ENCODE measurements around the gene GABPB1.

Gene GABPB1

GRCh38 chr15:50330921-50331320 is 24.1 kb downstream of the GABPB1 start:
- Histone ChIP-seq H3K4me3 (ENCODE audit: low read length) (no peak overlapping the region), H3K4me2 (ENCODE audit: low read depth, low read length) (no peak overlapping the region), H3K9me3 (replicated peaks; ENCODE audit: insufficient read depth, low read length) (no peaks in the 10 kb centered on the region), H3K9ac (ENCODE audit: low read length) (no peak overlapping the region), H3K9me2 (replicated peaks; ENCODE audit: insufficient read depth, low read length) (no peaks in the 10 kb centered on the region), H3K36me3 (replicated peaks; ENCODE audit: insufficient read depth, low read length) (no peaks in the 10 kb centered on the region), H2AFZ (ENCODE audit: low read length) (no peak overlapping the region), H3K27ac (ENCODE audit: low read length) (no peak overlapping the region), H3F3A (ENCODE audit: insufficient read depth, low read length) (no peaks in the 10 kb centered on the region), H3K4me1 (ENCODE audit: low read length) (no peaks in the 10 kb centered on the region), H3K27me3 (replicated peaks; ENCODE audit: insufficient read depth, low read length) (no peaks in the 10 kb centered on the region), H4K20me1 (ENCODE audit: insufficient read depth, low read length) (no peaks in the 10 kb centered on the region), H3K79me2 (ENCODE audit: low read length) (peaks cover 55% of the 10 kb centered on the region)
- TF ChIP-seq CTCF (IDR thresholded peaks at IDR 0.05; ENCODE audit: low read length) (no peak), EZH2phosphoT487 (IDR thresholded peaks at IDR 0.05; ENCODE audit: low read length) (no peak), EZH2 (optimal IDR thresholded peaks at IDR 0.05; ENCODE audit: low read depth, low read length) (no peak)
- DNase-seq, result no peak

- no peak overlapping the region for H2AFZ ChIP-seq (ENCODE audit: low read length)
- no peaks in the 10 kb centered on the region for H3F3A ChIP-seq (ENCODE audit: insufficient read depth, low read length)
- DNase-seq, result no peak
- H3K9me3 ChIP-seq (replicated peaks; ENCODE audit: insufficient read depth, low read length), result no peaks in the 10 kb centered on the region
- no peaks in the 10 kb centered on the region for H3K36me3 ChIP-seq (replicated peaks; ENCODE audit: insufficient read depth, low read length)
- H4K20me1 ChIP-seq (ENCODE audit: insufficient read depth, low read length), result no peaks in the 10 kb centered on the region
- peaks cover 53% of the 10 kb centered on the region for H3K79me2 ChIP-seq (ENCODE audit: low read length)
- H3K4me3 ChIP-seq (ENCODE audit: low read length), result no peak overlapping the region
- H3K9me2 ChIP-seq (replicated peaks; ENCODE audit: insufficient read depth, low read length), result no peaks in the 10 kb centered on the region
- TF ChIP-seq EZH2 (optimal IDR thresholded peaks at IDR 0.05; ENCODE audit: low read depth, low read length) (no peak), EZH2phosphoT487 (IDR thresholded peaks at IDR 0.05; ENCODE audit: low read length) (no peak), CTCF (IDR thresholded peaks at IDR 0.05; ENCODE audit: low read length) (no peak)
- no peak overlapping the region for H3K27ac ChIP-seq (ENCODE audit: low read length)
- H3K27me3 ChIP-seq (replicated peaks; ENCODE audit: insufficient read depth, low read length), result no peaks in the 10 kb centered on the region
- no peak overlapping the region for H3K4me2 ChIP-seq (ENCODE audit: low read depth, low read length)
- H3K4me1 ChIP-seq (ENCODE audit: low read length), result no peaks in the 10 kb centered on the region
- H3K9ac ChIP-seq (ENCODE audit: low read length), result no peak overlapping the region
Observed at GRCh38 chr15:50328116-50328515, 26.9 kb downstream of the GABPB1 start.

GRCh38 chr15:50321680-50322210 is 33.3 kb downstream of the GABPB1 start:
- Histone ChIP-seq H3K9me3 (replicated peaks; ENCODE audit: insufficient read depth, low read length) (no peaks in the 10 kb centered on the region), H3K36me3 (replicated peaks; ENCODE audit: insufficient read depth, low read length) (no peaks in the 10 kb centered on the region), H3K27ac (ENCODE audit: low read length) (no peak overlapping the region), H3K9me2 (replicated peaks; ENCODE audit: insufficient read depth, low read length) (no peaks in the 10 kb centered on the region), H3K27me3 (replicated peaks; ENCODE audit: insufficient read depth, low read length) (no peaks in the 10 kb centered on the region), H2AFZ (ENCODE audit: low read length) (no peak overlapping the region), H3K4me1 (ENCODE audit: low read length) (no peaks in the 10 kb centered on the region), H3K4me3 (ENCODE audit: low read length) (no peak overlapping the region), H3K9ac (ENCODE audit: low read length) (no peak overlapping the region), H4K20me1 (ENCODE audit: insufficient read depth, low read length) (no peaks in the 10 kb centered on the region), H3F3A (ENCODE audit: insufficient read depth, low read length) (no peaks in the 10 kb centered on the region), H3K79me2 (ENCODE audit: low read length) (peaks cover 31% of the 10 kb centered on the region), H3K4me2 (ENCODE audit: low read depth, low read length) (no peak overlapping the region)
- no peak for DNase-seq
- TF ChIP-seq CTCF (IDR thresholded peaks at IDR 0.05; ENCODE audit: low read length) (no peak), EZH2phosphoT487 (IDR thresholded peaks at IDR 0.05; ENCODE audit: low read length) (no peak), EZH2 (optimal IDR thresholded peaks at IDR 0.05; ENCODE audit: low read depth, low read length) (no peak)
